Measurements from ENCODE around the gene RIC8B. TPM values are rescaled to one million over a fixed set of nuclear protein-coding genes. Genes with fewer than 3 reads are reported as not detected.

The RIC8B gene
- total and polyA plus RNA-seq, 2 of the 8 experiments (the other 6 are each of a cell fraction or from before 2014, with no cell fraction given) = 8.2 to 25.3 TPM

DNA sequence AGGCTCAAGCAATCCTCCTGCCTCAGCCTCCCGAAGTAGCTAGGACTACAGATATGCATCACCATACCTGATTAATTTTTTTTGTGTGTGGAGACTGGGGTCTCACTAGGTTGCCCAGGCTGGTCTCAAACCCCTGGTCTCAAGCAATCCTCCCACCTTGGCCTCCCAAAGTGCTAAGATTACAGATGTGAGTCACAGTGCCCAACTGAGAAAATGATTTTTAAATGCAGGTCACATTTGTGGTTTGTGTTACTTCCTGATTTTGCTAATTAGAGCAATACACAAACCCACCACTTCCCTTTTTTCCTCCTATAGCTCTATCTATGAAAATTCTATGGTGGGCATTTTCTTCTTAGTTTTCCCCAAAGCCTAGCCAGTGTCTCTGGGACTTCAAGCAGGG, 135.7 kb downstream of the RIC8B start:
- Histone ChIP-seq H2BK12ac (ENCODE audit: low read depth, low read length) (no peak overlapping the region), H3K4me3 (ENCODE audit: extremely low read depth in 1 of 4, insufficient read depth in 2 of 4, low read depth in 3 of 4, low read length in 4 of 4) (no peak overlapping the region), H4K20me1 (replicated peaks in 1 of 2; ENCODE audit: control insufficient read depth in 1 of 2, insufficient read depth in 2 of 2, low read length in 2 of 2) (no peaks in the 10 kb centered on the region), H2BK15ac (ENCODE audit: low read length) (no peak overlapping the region), H3K18ac (ENCODE audit: extremely low read depth, low read length) (no peak overlapping the region), H4K8ac (ENCODE audit: extremely low read depth, insufficient read depth, low read length) (no peak overlapping the region), H3K79me1 (ENCODE audit: low read depth, low read length) (no peaks in the 10 kb centered on the region), H3K9me3 (ENCODE audit: insufficient read depth in 2 of 2, low read depth in 1 of 2, low read length in 1 of 2) (no peaks in the 10 kb centered on the region), H2BK5ac (ENCODE audit: low read depth, low read length) (no peak overlapping the region), H3K14ac (ENCODE audit: insufficient read length) (no peak overlapping the region), H4K5ac (ENCODE audit: insufficient read length, low read depth, low read length) (no peak overlapping the region), H2BK120ac (replicated peaks; ENCODE audit: low read depth, low read length) (no peak overlapping the region), H3K23me2 (ENCODE audit: low read depth, low read length) (no peaks in the 10 kb centered on the region), H2BK20ac (ENCODE audit: low read length) (no peak overlapping the region), H3K4me2 (ENCODE audit: insufficient read depth in 1 of 2, low read depth in 2 of 2, low read length in 2 of 2) (no peak overlapping the region), H3K9ac (replicated peaks in 1 of 4; ENCODE audit: extremely low read depth in 1 of 4, low read depth in 3 of 4, low read length in 3 of 4) (no peak overlapping the region), H3K27ac (ENCODE audit: low read depth, low read length) (no peak overlapping the region), H2AFZ (ENCODE audit: low read length) (no peak overlapping the region), H3K56ac (replicated peaks; ENCODE audit: insufficient read length, low read depth, low read length) (no peak overlapping the region), H3K4me1 (replicated peaks in 1 of 4; ENCODE audit: control insufficient read depth in 3 of 4, insufficient read depth in 4 of 4, low read length in 3 of 4) (peaks cover 0 to 3% (median 0%) of the 10 kb centered on the region in 4 experiments; a peak in 2 of 7 replicates), H3K27me3 (replicated peaks in 1 of 4; ENCODE audit: control insufficient read depth in 3 of 4, extremely low read depth in 1 of 4, insufficient read depth in 3 of 4, low read length in 3 of 4) (no peaks in the 10 kb centered on the region), H2AK5ac (ENCODE audit: low read depth, low read length) (no peak overlapping the region), H3K36me3 (ENCODE audit: control insufficient read depth in 2 of 4, insufficient read depth in 4 of 4, low read length in 3 of 4) (no peaks in the 10 kb centered on the region), H4K91ac (replicated peaks; ENCODE audit: insufficient read length, low read length) (no peak overlapping the region), H3K79me2 (ENCODE audit: control insufficient read depth in 1 of 2, insufficient read depth in 2 of 2, low read length in 2 of 2) (no peaks in the 10 kb centered on the region), H3K4ac (replicated peaks; ENCODE audit: insufficient read length, low read depth, low read length) (no peak overlapping the region), H3K23ac (ENCODE audit: insufficient read length) (no peak overlapping the region)
- no peak for DNase-seq (ENCODE audit: low read depth in 1 of 2, low spot score in 2 of 2)
- 92% methylated on average over 1 of the region's 1 CpG; no CpG with 5 or more reads in 1 of the 2 experiments for WGBS, 2 experiments (ENCODE audit: extremely low coverage in 1 of 2, insufficient coverage in 1 of 2, insufficient read length in 1 of 2, insufficient replicate concordance in 2 of 2, low coverage in 1 of 2, low lambda C conversion rate in 2 of 2, missing lambda C conversion rate in 1 of 2)
- ChIA-PET POLR2A (ENCODE audit: partially characterized antibody) (no interaction called here), CTCF (ENCODE audit: partially characterized antibody) (interaction anchor here (1.4 to 6.0 kb wide), 2 partner anchors 10 to 628 kb away, joined by 4 to 50 read pairs; no protein-coding TSS in a partner anchor)
- FAIRE-seq = no peak
- TF ChIP-seq PHF8 (conservative IDR thresholded peaks at IDR 0.05; ENCODE audit: low read depth, low read length) (no peak), RNF2 (IDR thresholded peaks at IDR 0.05; ENCODE audit: borderline replicate concordance, low read depth, low read length, missing control alignments, poor library complexity, severe bottlenecking) (no peak), RFX5 (IDR thresholded peaks at IDR 0.05; ENCODE audit: borderline replicate concordance, low read depth, low read length) (no peak), SP4 (IDR thresholded peaks at IDR 0.05; ENCODE audit: low read length) (no peak), POU5F1 (IDR thresholded peaks at IDR 0.05; ENCODE audit: low read depth, low read length) (no peak), KDM1A (IDR thresholded peaks at IDR 0.05; ENCODE audit: borderline replicate concordance, low read length) (no peak), ASH2L (IDR thresholded peaks at IDR 0.05; ENCODE audit: low read length) (no peak), EZH2 (IDR thresholded peaks at IDR 0.05; ENCODE audit: low read depth, low read length, severe bottlenecking) (no peak), KDM4A (IDR thresholded peaks at IDR 0.05; ENCODE audit: low read depth, low read length, severe bottlenecking) (no peak), HDAC6 (IDR thresholded peaks at IDR 0.05; ENCODE audit: low read depth, low read length) (no peak), BACH1 (IDR thresholded peaks at IDR 0.05; ENCODE audit: low read length) (no peak), SP1 (IDR thresholded peaks at IDR 0.05; ENCODE audit: low read depth, low read length) (no peak), ZNF274 (IDR thresholded peaks at IDR 0.05; ENCODE audit: borderline replicate concordance, extremely low read depth, low read length) (no peak), CBX5 (IDR thresholded peaks at IDR 0.05; ENCODE audit: low read depth, low read length) (no peak), CHD2 (IDR thresholded peaks at IDR 0.05; ENCODE audit: low read length) (no peak)
